GM23248 (cell line): ENCODE results near the gene ADK. TPM values are rescaled to one million over a fixed set of nuclear protein-coding genes. Genes with fewer than 3 reads are reported as not detected.

ENCODE experiments used
- DNase-seq: peaks from one replicate; pipeline ENCODE4 v3.0.0-alpha.2; 2015
- H2AFZ ChIP-seq: fragments of 200-600 bp; sonication (generic); 2 replicates; pipeline ENCODE4 v1.6.1; 2016; ENCODE audit warnings: antibody characterized with exemption
- H3F3A ChIP-seq: fragments of 200-600 bp; sonication (generic); 2 replicates; pipeline ENCODE4 v1.6.1; 2016; ENCODE audit warnings: mild to moderate bottlenecking, antibody characterized with exemption, mixed run types; ENCODE audit not compliant: insufficient read depth
- H3K27ac ChIP-seq: fragments of 200-600 bp; sonication (generic); 2 replicates; pipeline ENCODE4 v1.5.1; 2016; ENCODE audit warnings: mild to moderate bottlenecking
- H3K27me3 ChIP-seq: fragments of 200-600 bp; sonication (generic); replicated peaks from 2 replicates; pipeline ENCODE4 v1.6.1; 2016; ENCODE audit warnings: mild to moderate bottlenecking; ENCODE audit not compliant: insufficient read depth
- H3K36me3 ChIP-seq: fragments of 200-600 bp; sonication (generic); 2 replicates; pipeline ENCODE4 v1.6.1; 2016; ENCODE audit warnings: low read depth, mild to moderate bottlenecking
- H3K4me1 ChIP-seq: fragments of 200-600 bp; sonication (generic); 2 replicates; pipeline ENCODE4 v1.6.1; 2016; ENCODE audit warnings: mild to moderate bottlenecking; ENCODE audit not compliant: insufficient read depth
- H3K4me2 ChIP-seq: fragments of 200-600 bp; sonication (generic); one replicate; pipeline ENCODE4 v1.6.1; 2016; ENCODE audit warnings: mild to moderate bottlenecking; ENCODE audit not compliant: unreplicated experiment
- H3K4me3 ChIP-seq: fragments of 200-600 bp; sonication (generic); 2 replicates; pipeline ENCODE4 v1.5.1; 2016; ENCODE audit warnings: mild to moderate bottlenecking
- H3K79me2 ChIP-seq: fragments of 200-600 bp; sonication (generic); 2 replicates; pipeline ENCODE4 v1.6.1; 2016; ENCODE audit warnings: mild to moderate bottlenecking; ENCODE audit not compliant: insufficient read depth
- H3K9ac ChIP-seq: fragments of 200-600 bp; sonication (generic); 2 replicates; pipeline ENCODE4 v1.6.1; 2016; ENCODE audit warnings: mild to moderate bottlenecking
- H3K9me2 ChIP-seq: fragments of 200-600 bp; sonication (generic); 2 replicates; pipeline ENCODE4 v1.6.1; 2016; ENCODE audit warnings: mixed run types, mild to moderate bottlenecking, moderate library complexity; ENCODE audit not compliant: insufficient read depth
- H3K9me3 ChIP-seq: fragments of 200-600 bp; sonication (generic); one replicate; pipeline ENCODE4 v1.6.1; 2017; ENCODE audit warnings: low read depth
- H4K20me1 ChIP-seq: fragments of 200-600 bp; sonication (generic); 2 replicates; pipeline ENCODE4 v1.6.0; 2016; ENCODE audit not compliant: insufficient read depth
- EZH2 ChIP-seq: fragments of 200-600 bp; sonication (generic); IDR thresholded peaks from 2 replicates; pipeline ENCODE4 v1.6.1; 2018; ENCODE audit warnings: antibody characterized with exemption, mild to moderate bottlenecking; ENCODE audit not compliant: insufficient read depth, poor library complexity, severe bottlenecking
- EZH2phosphoT487 ChIP-seq: fragments of 200-600 bp; sonication (generic); IDR thresholded peaks from 2 replicates; pipeline ENCODE4 v1.6.1; 2018; ENCODE audit warnings: antibody characterized with exemption, moderate library complexity, mild to moderate bottlenecking, low read depth; ENCODE audit not compliant: insufficient read depth
- WGBS, 2 experiments: methylation state at CpG; one replicate each; pipeline ENCODE4 v1.1.6; 2015 to 2017; ENCODE audit warnings: low lambda C conversion rate in 2 of 2, low coverage in 1 of 2; ENCODE audit errors: missing lambda C conversion rate in 2 of 2; 5-methylcytosine and 5-hydroxymethylcytosine counted together
- in situ Hi-C: fragments of 300-500 bp; cut with MboI; formaldehyde crosslinking; loops from 2 replicates; pipeline ENCODE4 v1.15.0; 2020
- polyA plus RNA-seq: library from polyadenylated mRNA; unstranded; fragments of >200 nt; fragmentation: Nextera tagmentation; extraction: Ambion mirVana; gene quantifications from 2 replicates; pipeline ENCODE4 v1.2.1, GENCODE V29; 2016
- total RNA-seq: library from RNA; depleted of rRNA; stranded (reverse); fragments of >200 nt; shearing (Covaris generic); gene quantifications from 2 replicates; pipeline ENCODE4 v1.2.3, GENCODE V29; 2014

Gene ADK
- total and polyA plus RNA-seq, 2 experiments from 2014 or later, result 43.7 to 75.1 TPM

GRCh38 chr10:74705358-74705980, 554.4 kb downstream of the ADK start:
- H3K79me2 ChIP-seq, result no peaks in the 10 kb centered on the region
- no peaks in the 10 kb centered on the region for H3K27me3 ChIP-seq
- no peaks in the 10 kb centered on the region for H3F3A ChIP-seq
- H3K9me2 ChIP-seq, result no peaks in the 10 kb centered on the region
- H3K9me3 ChIP-seq, result no peaks in the 10 kb centered on the region
- H3K4me1 ChIP-seq, result no peaks in the 10 kb centered on the region
- H3K27ac ChIP-seq, result no peak overlapping the region
- H3K9ac ChIP-seq, result no peak overlapping the region
- TF ChIP-seq EZH2phosphoT487 (no peak), EZH2 (no peak)
- no peak overlapping the region for H2AFZ ChIP-seq
- WGBS, 2 experiments, result 75 to 81% methylated on average over 3 of the region's 3 CpGs
- 0 out of 2 replicates have a peak, but pooled peaks cover 11% of the 10 kb centered on the region for H3K36me3 ChIP-seq
- in situ Hi-C loops, result no loop called here
- no peak overlapping the region for H3K4me3 ChIP-seq
- H4K20me1 ChIP-seq, result no peaks in the 10 kb centered on the region
- H3K4me2 ChIP-seq, result no peak overlapping the region
- no peak for DNase-seq

GRCh38 chr10:74706966-74707365, 555.9 kb downstream of the ADK start:
- TF ChIP-seq EZH2 (no peak), EZH2phosphoT487 (no peak)
- no peak overlapping the region for H2AFZ ChIP-seq
- H3K9me3 ChIP-seq, result no peaks in the 10 kb centered on the region
- H3K79me2 ChIP-seq, result no peaks in the 10 kb centered on the region
- H3K4me2 ChIP-seq, result no peak overlapping the region
- no peak overlapping the region for H3K9ac ChIP-seq
- H3K27me3 ChIP-seq, result no peaks in the 10 kb centered on the region
- no peaks in the 10 kb centered on the region for H3F3A ChIP-seq
- H3K4me1 ChIP-seq, result no peaks in the 10 kb centered on the region
- in situ Hi-C loops, result no loop called here
- no peaks in the 10 kb centered on the region for H4K20me1 ChIP-seq
- DNase-seq, result no peak
- no peak overlapping the region for H3K4me3 ChIP-seq
- no peaks in the 10 kb centered on the region for H3K9me2 ChIP-seq
- 94 to 97% methylated on average over 3 of the region's 3 CpGs for WGBS, 2 experiments
- H3K36me3 ChIP-seq, result 0 out of 2 replicates have a peak, but pooled peaks cover 11% of the 10 kb centered on the region
- no peak overlapping the region for H3K27ac ChIP-seq

- TF ChIP-seq EZH2, result no peak
- TF ChIP-seq EZH2phosphoT487, result no peak
- Histone ChIP-seq H2AFZ (no peak overlapping the region), H3K9ac (no peak overlapping the region), H3K79me2 (no peaks in the 10 kb centered on the region), H3F3A (no peaks in the 10 kb centered on the region), H3K36me3 (0 out of 2 replicates have a peak, but pooled peaks cover 11% of the 10 kb centered on the region), H3K4me2 (no peak overlapping the region), H3K9me2 (no peaks in the 10 kb centered on the region), H3K4me3 (no peak overlapping the region), H3K9me3 (no peaks in the 10 kb centered on the region), H3K4me1 (no peaks in the 10 kb centered on the region), H3K27me3 (no peaks in the 10 kb centered on the region), H4K20me1 (no peaks in the 10 kb centered on the region), H3K27ac (no peak overlapping the region)
- in situ Hi-C loops, result no loop called here
- WGBS, 2 experiments, result 95 to 98% methylated on average over 2 of the region's 2 CpGs
- DNase-seq, result no peak
Measured at GRCh38 chr10:74708246-74708645, 557.2 kb downstream of the ADK start.

- no peaks in the 10 kb centered on the region for H4K20me1 ChIP-seq
- H3K27me3 ChIP-seq, result no peaks in the 10 kb centered on the region
- no peaks in the 10 kb centered on the region for H3K4me1 ChIP-seq
- TF ChIP-seq EZH2phosphoT487, result no peak
- no peak for TF ChIP-seq EZH2
- H3K36me3 ChIP-seq, result no peaks in the 10 kb centered on the region
- no peaks in the 10 kb centered on the region for H3K9me2 ChIP-seq
- H3K79me2 ChIP-seq, result no peaks in the 10 kb centered on the region
- no peak overlapping the region for H3K27ac ChIP-seq
- no peaks in the 10 kb centered on the region for H3F3A ChIP-seq
- DNase-seq, result no peak
- no peak overlapping the region for H3K4me2 ChIP-seq
- in situ Hi-C loops, result no loop called here
- H3K9ac ChIP-seq, result no peak overlapping the region
- no peak overlapping the region for H2AFZ ChIP-seq
- 97 to 100% methylated on average over 1 of the region's 1 CpG for WGBS, 2 experiments
- H3K4me3 ChIP-seq, result no peak overlapping the region
- H3K9me3 ChIP-seq, result peaks cover 7% of the 10 kb centered on the region
Measured at GRCh38 chr10:74718208-74718607, 567.2 kb downstream of the ADK start.

GRCh38 chr10:74728225-74728624, 577.2 kb downstream of the ADK start:
- Histone ChIP-seq H3K27me3 (no peaks in the 10 kb centered on the region), H3K9me2 (no peaks in the 10 kb centered on the region), H3K4me1 (no peaks in the 10 kb centered on the region), H3F3A (no peaks in the 10 kb centered on the region), H3K4me2 (no peak overlapping the region), H4K20me1 (no peaks in the 10 kb centered on the region), H2AFZ (no peak overlapping the region), H3K4me3 (no peak overlapping the region), H3K79me2 (no peaks in the 10 kb centered on the region), H3K9ac (no peak overlapping the region), H3K9me3 (no peaks in the 10 kb centered on the region), H3K36me3 (no peaks in the 10 kb centered on the region), H3K27ac (no peak overlapping the region)
- TF ChIP-seq EZH2phosphoT487 (no peak), EZH2 (no peak)
- 40 to 63% methylated on average over 1 of the region's 1 CpG for WGBS, 2 experiments
- peak; percentile 42 for DNase-seq
- in situ Hi-C loops, result no loop called here
